Heart right ventricle (tissue), 16 donors: Measurements from ENCODE around the gene GPSM3. TPM values are rescaled to one million over a fixed set of nuclear protein-coding genes. Genes with fewer than 3 reads are reported as not detected.
A peak's percentile ranks its signal among the peaks of the same experiment; 100 is the strongest.

Experiments used
- ATAC-seq, 8 donors: fragments of 200-7000 bp; cut with Tn5 transposase; one replicate each; pipeline ENCODE4 v1.9.1; 2020; ENCODE audit warnings: mild to moderate bottlenecking in 8 of 8, moderate library complexity in 8 of 8, moderate number of reproducible peaks in 1 of 8
- DNase-seq, 2 donors: peaks; one replicate each; pipeline ENCODE4 v3.0.0-alpha.2; 2020
- H3K27ac ChIP-seq, 10 donors: fragments of 200-600 bp; sonication (generic) in 2 of 10; one replicate each; pipeline versions ENCODE4 v1.5.0 to v1.8.0; 2020 to 2022; ENCODE audit warnings: mild to moderate bottlenecking in 3 of 10
- H3K27me3 ChIP-seq, 7 donors: fragments of 200-600 bp; one replicate each; pipeline ENCODE4 v1.8.0; 2021 to 2022; ENCODE audit warnings: mild to moderate bottlenecking in 2 of 7
- H3K36me3 ChIP-seq, 9 donors: fragments of 200-600 bp; sonication (generic) in 1 of 9; one replicate each; pipeline versions ENCODE4 v1.5.0 to v1.8.0; 2020 to 2022; ENCODE audit warnings: mild to moderate bottlenecking in 2 of 9
- H3K4me1 ChIP-seq, 9 donors: fragments of 200-600 bp; sonication (generic) in 1 of 9; one replicate each; pipeline versions ENCODE4 v1.5.0 to v1.8.0; 2020 to 2022; ENCODE audit warnings: mild to moderate bottlenecking in 4 of 9
- H3K4me3 ChIP-seq, 10 donors: fragments of 200-600 bp; sonication (generic) in 2 of 10; one replicate each; pipeline versions ENCODE4 v1.5.0 to v1.8.0; 2020 to 2022; ENCODE audit warnings: mild to moderate bottlenecking in 7 of 10, moderate library complexity in 2 of 10
- H3K9me3 ChIP-seq, 11 donors: fragments of 200-600 bp in 10 of 11; sonication (generic) in 2 of 11; one replicate each; pipeline versions ENCODE4 v1.5.0 to v1.8.0; 2013 to 2022; ENCODE audit warnings: mild to moderate bottlenecking in 2 of 11, control low read depth in 1 of 11, moderate library complexity in 1 of 11
- WGBS, 2 donors: extraction: QIAGEN DNeasy Blood & Tissue Kit; methylation state at CpG; one replicate each; pipeline ENCODE4 v1.1.7; 2013; ENCODE audit warnings: inconsistent platforms in 1 of 2; 5-methylcytosine and 5-hydroxymethylcytosine counted together
- intact Hi-C, 10 donors: fragments of 100-400 bp; cut with DNase I; formaldehyde crosslinking; loops; one replicate each; pipeline versions ENCODE4 v1.11.1 to v1.14.2; 2022
- polyA plus RNA-seq, 2 donors: library from polyadenylated mRNA; stranded (reverse); fragments of 200-250 nt; gene quantifications; one replicate each; pipeline ENCODE4 v1.2.3, GENCODE V29; 2013
- total RNA-seq, 10 donors: library from RNA; stranded (reverse); fragmentation: NEBNext Ultra II Directional in 3 of 10; extraction: Animal tissue kit (Norgen Biotek cat#: 25700) in 3 of 10; gene quantifications; one replicate each; pipeline versions ENCODE4 v1.2.1 to v1.2.4, GENCODE V29; 2021 to 2023
- TF ChIP-seq, protein P1 (sequence below), 9 donors: fragments of 200-600 bp; sonication (generic) in 2 of 9; IDR thresholded peaks; one replicate each; pipeline versions ENCODE4 v1.5.0 to v1.8.0; 2021 to 2022; ENCODE audit warnings: antibody characterized with exemption in 9 of 9, mild to moderate bottlenecking in 5 of 9, moderate library complexity in 1 of 9
- donor health status: Arrhythmogenic right ventricular cardiomyopathy.
- donor health status: ischemic (EF 13 %, LVEDD 7.1; RV severe dilation, severe dysfunction).
- donor health status: healthy with polysubstance abuse.
- donor health status: DM: no; HTN: yes; CAD: no.
- donor health status: DM: no; HTN: no; CAD: no.
- donor health status: ischemic (EF 25% LVEDD 6.9; RV normal size, moderate dysfunction).
- donor health status: ischemic (EF 25% LVEDD 5.7; RV mildly dilated, moderate dysfunction).
- donor health status: healthy.
- donor health status: DM: yes; HTN: yes; CAD: no.
- donor health status: Ischemic cardiomyopathy.
- donor health status: ischemic (EF 35%, LVEDD 5.7; RV mildly dilated, moderate dysfunction).
- donor health status: nonischemic (EF 11% LVEDD 7.7; RV severe dilation, severe dysfunction).
- donor health status: DM: yes; HTN: yes; CAD: no.
- donor health status: PGD.
- donor health status: ischemic (EF 29% LVEDD 5.4; RV normal size, mild dysfunction).
- donor health status: nonischemic (EF 23%, LVEDD 6.1; RV moderate dilation, normal function).

GPSM3 gene
- total and polyA plus RNA-seq, 12 donors, result 2.4 to 28.0 (median 4.6) TPM

- peak overlapping the region in 6 of 10 donors; percentile 67 to 91 (median 87) for H3K4me3 ChIP-seq
- ATAC-seq, result no peak
- H3K9me3 ChIP-seq, result no peaks in the 10 kb centered on the region
- intact Hi-C loops, result loop anchor here in 4 of 10 donors (2.0 to 10.0 kb wide), 3 partner anchors 15 to 1025 kb away; partner anchors contain the start of genes ATF6B (in 3 of the 4), HSD17B8 (in 1 of the 4), RING1 (in 1 of the 4) and RXRB (in 1 of the 4)
- H3K4me1 ChIP-seq, result peaks cover 14 to 81% (median 62%) of the 10 kb centered on the region in 9 donors
- 54 to 55% methylated on average over 10 of the region's 10 CpGs for WGBS, 2 donors
- TF ChIP-seq, protein P1, sequence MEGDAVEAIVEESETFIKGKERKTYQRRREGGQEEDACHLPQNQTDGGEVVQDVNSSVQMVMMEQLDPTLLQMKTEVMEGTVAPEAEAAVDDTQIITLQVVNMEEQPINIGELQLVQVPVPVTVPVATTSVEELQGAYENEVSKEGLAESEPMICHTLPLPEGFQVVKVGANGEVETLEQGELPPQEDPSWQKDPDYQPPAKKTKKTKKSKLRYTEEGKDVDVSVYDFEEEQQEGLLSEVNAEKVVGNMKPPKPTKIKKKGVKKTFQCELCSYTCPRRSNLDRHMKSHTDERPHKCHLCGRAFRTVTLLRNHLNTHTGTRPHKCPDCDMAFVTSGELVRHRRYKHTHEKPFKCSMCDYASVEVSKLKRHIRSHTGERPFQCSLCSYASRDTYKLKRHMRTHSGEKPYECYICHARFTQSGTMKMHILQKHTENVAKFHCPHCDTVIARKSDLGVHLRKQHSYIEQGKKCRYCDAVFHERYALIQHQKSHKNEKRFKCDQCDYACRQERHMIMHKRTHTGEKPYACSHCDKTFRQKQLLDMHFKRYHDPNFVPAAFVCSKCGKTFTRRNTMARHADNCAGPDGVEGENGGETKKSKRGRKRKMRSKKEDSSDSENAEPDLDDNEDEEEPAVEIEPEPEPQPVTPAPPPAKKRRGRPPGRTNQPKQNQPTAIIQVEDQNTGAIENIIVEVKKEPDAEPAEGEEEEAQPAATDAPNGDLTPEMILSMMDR (IDR thresholded peaks at IDR 0.05), result no peak
- H3K36me3 ChIP-seq, result peaks cover 0 to 47% (median 11%) of the 10 kb centered on the region in 9 donors
- DNase-seq, result no peak
- peak overlapping the region in 8 of 10 donors; percentile 93 to 98 (median 94) for H3K27ac ChIP-seq
- no peaks in the 10 kb centered on the region for H3K27me3 ChIP-seq
Measured at GRCh38 chr6:32179766-32180405, 12.6 kb downstream of the GPSM3 start.

DNA sequence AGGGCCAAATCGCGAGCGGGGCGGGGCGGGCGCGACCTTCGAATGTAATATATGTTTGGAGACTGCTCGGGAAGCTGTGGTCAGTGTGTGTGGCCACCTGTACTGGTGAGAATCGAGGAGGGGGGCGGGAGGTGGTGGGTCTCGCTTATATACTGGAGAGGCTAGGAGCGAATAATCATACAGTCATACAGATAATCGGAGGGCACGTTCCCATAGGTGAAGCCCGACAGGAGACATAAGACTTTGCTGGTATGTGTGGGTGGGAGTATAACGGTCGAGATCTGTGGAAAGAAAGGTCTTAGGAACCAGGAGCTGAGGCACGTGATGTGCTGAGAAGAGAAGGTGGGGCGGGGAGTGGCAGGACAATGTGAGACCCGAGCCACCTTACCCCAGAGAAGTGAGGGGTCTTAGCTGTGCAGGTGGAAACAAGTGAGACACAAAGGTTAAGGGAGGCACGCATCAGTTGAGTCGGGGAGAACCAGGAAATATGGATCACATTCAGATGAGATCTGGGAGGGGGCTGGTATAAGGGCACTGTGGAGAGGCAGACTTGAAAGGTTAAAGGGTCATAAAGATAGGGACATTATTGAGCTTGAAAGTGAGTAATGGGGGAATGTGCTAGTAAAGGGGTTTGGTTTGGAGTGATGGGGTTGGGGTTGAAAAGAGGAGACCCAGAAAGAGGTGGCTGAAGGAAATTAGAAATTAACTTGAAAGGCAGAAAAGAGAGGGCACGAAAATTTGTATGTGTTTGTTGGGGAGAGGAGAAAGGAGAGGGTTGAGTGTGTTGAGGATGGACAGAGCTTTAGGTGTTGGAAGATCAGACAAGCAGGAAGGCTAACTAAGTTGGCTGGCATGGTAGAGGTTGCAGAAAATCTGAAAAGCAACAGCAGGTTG lies 13.6 kb downstream of the GPSM3 start:
- 3 to 4% methylated on average over 24 of the region's 24 CpGs for WGBS, 2 donors
- no peaks in the 10 kb centered on the region for H3K9me3 ChIP-seq
- H3K4me3 ChIP-seq, result peak overlapping the region; percentile 56 to 93 (median 86)
- H3K4me1 ChIP-seq, result peaks cover 8 to 84% (median 59%) of the 10 kb centered on the region in 9 donors
- DNase-seq (no peak), ATAC-seq (no peak)
- no peaks in the 10 kb centered on the region for H3K27me3 ChIP-seq
- peaks cover 0 to 43% (median 11%) of the 10 kb centered on the region in 9 donors for H3K36me3 ChIP-seq
- H3K27ac ChIP-seq, result peak overlapping the region; percentile 93 to 98 (median 94)
- TF ChIP-seq, protein P1 (IDR thresholded peaks at IDR 0.05), result no peak
- intact Hi-C loops, result loop anchor here in 4 of 10 donors (2.0 to 10.0 kb wide), 3 partner anchors 16 to 1026 kb away; partner anchors contain the start of genes ATF6B (in 3 of the 4), HSD17B8 (in 1 of the 4), RING1 (in 1 of the 4) and RXRB (in 1 of the 4)

GRCh38 chr6:32177788-32178546 lies 14.5 kb downstream of the GPSM3 start, which contains the start of gene RNF5:
Gene RNF5 (plus strand): TSS chr6:32178405. CDS start chr6:32178512, 107 bp downstream.
- H3K4me3 ChIP-seq, result peak within 1 kb of the TSS; percentile 56 to 93 (median 86)
- peak; percentile 82 to 89 (median 86) for ATAC-seq
- intact Hi-C loops, result loop anchor here in 5 of 10 donors (2.0 to 10.0 kb wide), 5 partner anchors 17 to 1027 kb away; partner anchors contain the start of genes ATF6B (in 4 of the 5), HSD17B8 (in 1 of the 5), PPT2 (in 1 of the 5) and RING1 (in 1 of the 5)
- H3K27me3 ChIP-seq, result no peaks in the 10 kb centered on the region
- TF ChIP-seq, protein P1 (IDR thresholded peaks at IDR 0.05), result no peak
- no peaks in the 10 kb centered on the region for H3K9me3 ChIP-seq
- DNase-seq, result peak; percentile 87 to 99
- peak within 1 kb of the TSS; percentile 93 to 98 (median 94) for H3K27ac ChIP-seq
- WGBS, 2 donors, result 0 to 1% methylated on average over 33 of the region's 33 CpGs
- H3K36me3 ChIP-seq, result peaks cover 0 to 34% (median 11%) of the 10 kb centered on the region in 9 donors
- peaks cover 8 to 84% (median 55%) of the 10 kb centered on the region in 9 donors for H3K4me1 ChIP-seq
